Endothelial cell of umbilical vein (primary cell): ENCODE data around the gene SCAND1. TPM values are rescaled to one million over a fixed set of nuclear protein-coding genes. Genes with fewer than 3 reads are reported as not detected.

ENCODE experiments used
- BruUV-seq: library from RNA; stranded (reverse); fragments of 400-500 nt; replicated peaks from 2 replicates; lab custom pipeline; 2021; lab: Mats Ljungman, UMichigan
- CTCF ChIA-PET: fragments of 300-600, 350-600 bp; sonication (Branson Sonifier 250); formaldehyde crosslinking; loops from one replicate; lab custom pipeline; 2021; ENCODE audit warnings: antibody characterized with exemption, inconsistent platforms; lab: Charles Lee
- POLR2A ChIA-PET: fragments of 300-600, 350-600 bp; sonication (Branson Sonifier 250); formaldehyde crosslinking; loops from one replicate; lab custom pipeline; 2021; ENCODE audit warnings: antibody characterized with exemption, inconsistent platforms; lab: Charles Lee
- DNase-seq: peaks from one replicate; pipeline ENCODE4 v3.0.0-alpha.2; 2011; ENCODE audit warnings: low read depth, low spot score
- FAIRE-seq: peaks from 2 replicates; lab custom pipeline; 2011; peaks lifted over from hg19 to GRCh38; lab: Jason Lieb, UNC
- H2AFZ ChIP-seq: 2 replicates; pipeline ENCODE4 v1.6.0; 2012; ENCODE audit warnings: low read depth, low read length, control low read depth, inconsistent platforms
- H3K27ac ChIP-seq: 2 replicates; pipeline ENCODE4 v1.5.1; 2011; ENCODE audit warnings: low read depth, mild to moderate bottlenecking, control low read depth, low read length, moderate library complexity; ENCODE audit not compliant: insufficient read depth
- H3K27me3 ChIP-seq, 2 experiments: 2 replicates each; pipeline versions ENCODE4 v1.6.0 to v1.6.1; 2011; ENCODE audit warnings: low read length in 2 of 2, mixed read lengths in 1 of 2; ENCODE audit not compliant: control insufficient read depth in 2 of 2, insufficient read depth in 2 of 2
- H3K36me3 ChIP-seq, 2 experiments: 2 replicates in 1 of 2; 3 replicates in 1 of 2; pipeline ENCODE4 v1.5.1; 2011; ENCODE audit warnings: low read length in 2 of 2, mild to moderate bottlenecking in 1 of 2, moderate library complexity in 1 of 2; ENCODE audit not compliant: control insufficient read depth in 2 of 2, insufficient read depth in 2 of 2; ENCODE audit errors: extremely low read depth in 1 of 2
- H3K4me1 ChIP-seq: 3 replicates; pipeline ENCODE4 v1.5.1; 2011; ENCODE audit warnings: mild to moderate bottlenecking, low read length; ENCODE audit not compliant: control insufficient read depth, insufficient read depth; ENCODE audit errors: extremely low read depth
- H3K4me2 ChIP-seq: 2 replicates; pipeline ENCODE4 v1.6.1; 2011; ENCODE audit warnings: low read length, control low read depth, mixed read lengths; ENCODE audit not compliant: insufficient read depth
- H3K4me3 ChIP-seq, 3 experiments: fragments of 200-600 bp in 1 of 3; sonication (generic), shearing (Covaris generic) in 1 of 3; replicated peaks in 1 of 3; 2 replicates each; pipeline ENCODE4 v1.5.1; 2011 to 2016; ENCODE audit warnings: control low read depth in 3 of 3, low read length in 3 of 3, mild to moderate bottlenecking in 2 of 3, inconsistent platforms in 1 of 3, low read depth in 1 of 3, moderate library complexity in 1 of 3; ENCODE audit not compliant: insufficient read depth in 1 of 3
- H3K79me2 ChIP-seq: 2 replicates; pipeline ENCODE4 v1.6.0; 2012; ENCODE audit warnings: low read length, inconsistent platforms; ENCODE audit not compliant: control insufficient read depth, insufficient read depth
- H3K9ac ChIP-seq: replicated peaks from 2 replicates; pipeline ENCODE3; 2011; ENCODE audit warnings: low read length, control low read depth; ENCODE audit not compliant: insufficient read depth; ENCODE audit errors: extremely low read depth
- H3K9me1 ChIP-seq: replicated peaks from 3 replicates; pipeline ENCODE4 v1.6.0; 2011; ENCODE audit warnings: mild to moderate bottlenecking, low read length; ENCODE audit not compliant: control insufficient read depth, insufficient read depth; ENCODE audit errors: extremely low read depth
- H3K9me3 ChIP-seq: replicated peaks from 2 replicates; pipeline ENCODE4 v1.5.1; 2012; ENCODE audit warnings: low read length, inconsistent platforms; ENCODE audit not compliant: control insufficient read depth, insufficient read depth
- H4K20me1 ChIP-seq: replicated peaks from 2 replicates; pipeline ENCODE3; 2011; ENCODE audit warnings: mild to moderate bottlenecking, low read length; ENCODE audit not compliant: control insufficient read depth, insufficient read depth; ENCODE audit errors: extremely low read depth
- EZH2 ChIP-seq: IDR thresholded peaks from 2 replicates; pipeline ENCODE4 v1.6.1; 2012; ENCODE audit warnings: borderline replicate concordance, low read depth, mild to moderate bottlenecking, moderate library complexity, low read length, inconsistent platforms; ENCODE audit not compliant: severe bottlenecking
- FOS ChIP-seq: IDR thresholded peaks from 2 replicates; pipeline ENCODE4 v1.6.1; 2011; ENCODE audit warnings: mild to moderate bottlenecking, low read length, moderate library complexity, borderline replicate concordance; ENCODE audit not compliant: insufficient read depth
- GATA2 ChIP-seq: IDR thresholded peaks from 2 replicates; pipeline ENCODE4 v1.7.0; 2011; ENCODE audit warnings: low read depth, mild to moderate bottlenecking, moderate library complexity, mixed read lengths, low read length; ENCODE audit not compliant: insufficient read length, insufficient read depth
- JUN ChIP-seq: IDR thresholded peaks from 2 replicates; pipeline ENCODE4 v1.6.1; 2011; ENCODE audit warnings: borderline replicate concordance, low read depth; ENCODE audit not compliant: insufficient read length, insufficient read depth
- MYC ChIP-seq: IDR thresholded peaks from one replicate; pipeline ENCODE4 v1.6.1; 2011; ENCODE audit warnings: mild to moderate bottlenecking, low read depth, low read length
- POLR2A ChIP-seq: IDR thresholded peaks from 2 replicates; pipeline ENCODE4 v1.6.1; 2012; ENCODE audit warnings: low read depth, mild to moderate bottlenecking, control low read depth, low read length
- POLR2AphosphoS5 ChIP-seq: IDR thresholded peaks from 2 replicates; pipeline ENCODE4 v1.6.1; 2012; ENCODE audit warnings: low read depth, mild to moderate bottlenecking, control low read depth, low read length, moderate library complexity; ENCODE audit not compliant: insufficient read depth
- dilution Hi-C: fragments of 300-500 bp; cut with MboI; formaldehyde crosslinking; loops from one replicate; pipeline ENCODE4 v1.15.0; 2019; ENCODE audit warnings: low sequenced_read_pairs; ENCODE audit not compliant: extremely low pct_ligation_motif_present
- intact Hi-C: fragments of 100-400 bp; cut with micrococcal nuclease; formaldehyde crosslinking; loops from one replicate; pipeline ENCODE4 v1.10.0; 2022
- polyA plus RNA-seq, 4 experiments: library from polyadenylated mRNA; depleted of rRNA in 3 of 4; stranded (reverse) in 3 of 4; unstranded in 1 of 4; fragments of >200 nt; gene quantifications; 2 replicates each; pipeline versions ENCODE4 v1.2.1 to v1.2.3, GENCODE V29; 2011 to 2012; ENCODE audit warnings: missing spikeins in 1 of 4
- total RNA-seq: library from RNA; stranded (reverse); gene quantifications from 2 replicates; pipeline ENCODE4 v1.2.3, GENCODE V29; 2021
- TF ChIP-seq, protein P1 (sequence below): IDR thresholded peaks from 2 replicates; pipeline ENCODE4 v1.6.1; 2011; ENCODE audit not compliant: insufficient read depth, insufficient read length
- TF ChIP-seq, protein P2 (sequence below), 2 donors: IDR thresholded peaks; 1 replicate in 1 of 2; 2 replicates in 1 of 2; pipeline ENCODE4 v1.5.1; 2011; ENCODE audit warnings: low read length in 2 of 2, mild to moderate bottlenecking in 2 of 2, moderate library complexity in 2 of 2, control low read depth in 1 of 2, inconsistent platforms in 1 of 2, low read depth in 1 of 2; ENCODE audit not compliant: insufficient read depth in 1 of 2; ENCODE audit errors: extremely low read depth in 1 of 2

Gene SCAND1
- total and polyA plus RNA-seq, 2 donors (not counting 3 experiments of a cell fraction or from before 2014, with no cell fraction given) = 83.5 to 85.7 TPM

DNA sequence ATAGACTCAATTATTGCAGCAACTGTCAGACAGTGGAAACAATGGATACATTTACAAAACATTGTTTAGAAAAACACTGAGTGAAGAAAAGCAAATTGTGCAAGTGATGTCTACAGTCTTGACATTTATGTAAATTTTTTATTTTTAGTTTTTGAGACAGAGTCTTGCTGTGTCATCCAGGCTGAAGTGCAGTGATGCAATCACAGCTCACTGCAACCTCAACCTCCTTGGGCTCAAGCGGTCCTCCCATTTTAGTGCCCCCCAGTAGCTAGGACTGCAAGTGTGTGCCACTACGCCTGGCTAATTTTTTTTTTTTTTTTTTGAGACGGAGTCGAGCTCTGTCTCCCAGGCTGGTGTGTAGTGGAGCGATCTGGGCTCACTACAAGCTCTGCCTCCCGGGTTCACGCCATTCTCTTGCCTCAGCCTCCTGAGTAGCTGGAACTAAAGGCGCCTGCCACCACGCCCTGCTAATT, 23.8 kb upstream of the SCAND1 start:
- no peaks in the 10 kb centered on the region for H3K9me3 ChIP-seq
- no peak overlapping the region for H3K4me3 ChIP-seq
- H3K9me1 ChIP-seq = no peaks in the 10 kb centered on the region
- no peaks in the 10 kb centered on the region for H3K79me2 ChIP-seq
- intact Hi-C loops = no loop called here
- BruUV-seq = no TSS peak
- no peaks in the 10 kb centered on the region for H4K20me1 ChIP-seq
- dilution Hi-C loops = no loop called here
- no peak overlapping the region for H2AFZ ChIP-seq
- H3K27ac ChIP-seq = no peak overlapping the region
- TF ChIP-seq, protein P1, sequence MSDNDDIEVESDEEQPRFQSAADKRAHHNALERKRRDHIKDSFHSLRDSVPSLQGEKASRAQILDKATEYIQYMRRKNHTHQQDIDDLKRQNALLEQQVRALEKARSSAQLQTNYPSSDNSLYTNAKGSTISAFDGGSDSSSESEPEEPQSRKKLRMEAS = no peak
- no peak for TF ChIP-seq GATA2
- no peak for TF ChIP-seq FOS
- no peak for TF ChIP-seq EZH2
- TF ChIP-seq POLR2A = no peak
- no peak for TF ChIP-seq POLR2AphosphoS5
- no peak for TF ChIP-seq MYC
- TF ChIP-seq, protein P2, sequence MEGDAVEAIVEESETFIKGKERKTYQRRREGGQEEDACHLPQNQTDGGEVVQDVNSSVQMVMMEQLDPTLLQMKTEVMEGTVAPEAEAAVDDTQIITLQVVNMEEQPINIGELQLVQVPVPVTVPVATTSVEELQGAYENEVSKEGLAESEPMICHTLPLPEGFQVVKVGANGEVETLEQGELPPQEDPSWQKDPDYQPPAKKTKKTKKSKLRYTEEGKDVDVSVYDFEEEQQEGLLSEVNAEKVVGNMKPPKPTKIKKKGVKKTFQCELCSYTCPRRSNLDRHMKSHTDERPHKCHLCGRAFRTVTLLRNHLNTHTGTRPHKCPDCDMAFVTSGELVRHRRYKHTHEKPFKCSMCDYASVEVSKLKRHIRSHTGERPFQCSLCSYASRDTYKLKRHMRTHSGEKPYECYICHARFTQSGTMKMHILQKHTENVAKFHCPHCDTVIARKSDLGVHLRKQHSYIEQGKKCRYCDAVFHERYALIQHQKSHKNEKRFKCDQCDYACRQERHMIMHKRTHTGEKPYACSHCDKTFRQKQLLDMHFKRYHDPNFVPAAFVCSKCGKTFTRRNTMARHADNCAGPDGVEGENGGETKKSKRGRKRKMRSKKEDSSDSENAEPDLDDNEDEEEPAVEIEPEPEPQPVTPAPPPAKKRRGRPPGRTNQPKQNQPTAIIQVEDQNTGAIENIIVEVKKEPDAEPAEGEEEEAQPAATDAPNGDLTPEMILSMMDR (IDR thresholded peaks at IDR 0.05; ENCODE audit: extremely low read depth in 1 of 2, insufficient read depth in 1 of 2, low read depth in 1 of 2, low read length in 2 of 2) = no peak
- TF ChIP-seq JUN = no peak
- H3K4me2 ChIP-seq = no peak overlapping the region
- H3K9ac ChIP-seq = no peak overlapping the region
- no peak for FAIRE-seq
- H3K4me1 ChIP-seq = no peaks in the 10 kb centered on the region
- ChIA-PET POLR2A (no interaction called here), CTCF (interaction anchor here (1.2 to 4.7 kb wide), 5 partner anchors 10 to 225 kb away, joined by 3 to 37 read pairs (median 4); partner anchors contain the start of genes CNBD2 and SCAND1)
- DNase-seq = no peak
- H3K36me3 ChIP-seq = no peaks in the 10 kb centered on the region
- H3K27me3 ChIP-seq = peaks cover 2 to 8% of the 10 kb centered on the region in 2 experiments
